ENCODE measurements around the gene SF3B2. TPM values are rescaled to one million over a fixed set of nuclear protein-coding genes. Genes with fewer than 3 reads are reported as not detected.

SF3B2 gene
- total RNA-seq, 1 donor from 2014 or later: 193 TPM

DNA sequence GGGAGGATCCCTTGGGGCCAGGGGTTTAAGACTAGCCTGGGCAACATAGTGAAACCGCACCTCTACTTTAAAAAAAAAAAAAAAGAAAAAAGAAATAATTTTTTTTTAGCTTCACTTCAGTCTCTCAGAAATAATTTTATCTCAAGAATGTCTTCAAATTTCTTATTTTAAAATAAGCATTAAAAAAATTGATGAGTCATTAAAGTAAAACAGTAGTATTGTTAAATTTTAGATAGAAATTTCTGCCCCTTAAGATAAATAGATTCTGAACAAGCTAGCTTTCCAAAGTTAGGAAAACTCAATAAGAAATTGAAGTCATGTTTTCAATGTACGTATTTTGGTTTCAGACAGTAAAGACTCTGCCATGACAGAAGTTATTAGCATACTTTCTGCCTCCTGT is 10.2 kb downstream of the SF3B2 start:
- DNase-seq (ENCODE audit: extremely low spot score, unreplicated experiment): no peak
- H3K36me3 Mint-ChIP-seq (ENCODE audit: unreplicated experiment): peaks cover 74% of the 10 kb centered on the region
- no peak overlapping the region for H3K4me3 Mint-ChIP-seq (ENCODE audit: unreplicated experiment)
- no peaks in the 10 kb centered on the region for H3K9me3 Mint-ChIP-seq (ENCODE audit: unreplicated experiment)
- TF ChIP-seq CTCF (IDR thresholded peaks at IDR 0.05): no peak
- no peaks in the 10 kb centered on the region for H3K4me1 Mint-ChIP-seq (ENCODE audit: unreplicated experiment)
- H3K27me3 Mint-ChIP-seq (ENCODE audit: unreplicated experiment): no peaks in the 10 kb centered on the region
- H3K27ac Mint-ChIP-seq (ENCODE audit: unreplicated experiment): no peak overlapping the region

- peaks cover 8% of the 10 kb centered on the region for H3K4me1 Mint-ChIP-seq (ENCODE audit: unreplicated experiment)
- H3K27me3 Mint-ChIP-seq (ENCODE audit: unreplicated experiment): no peaks in the 10 kb centered on the region
- TF ChIP-seq CTCF (IDR thresholded peaks at IDR 0.05): no peak
- peaks cover 74% of the 10 kb centered on the region for H3K36me3 Mint-ChIP-seq (ENCODE audit: unreplicated experiment)
- no peak for DNase-seq (ENCODE audit: extremely low spot score, unreplicated experiment)
- no peaks in the 10 kb centered on the region for H3K9me3 Mint-ChIP-seq (ENCODE audit: unreplicated experiment)
- no peak overlapping the region for H3K27ac Mint-ChIP-seq (ENCODE audit: unreplicated experiment)
- no peak overlapping the region for H3K4me3 Mint-ChIP-seq (ENCODE audit: unreplicated experiment)
These were observed 11.7 kb downstream of the SF3B2 start for GRCh38 chr11:66063900-66064299.

- Mint-ChIP-seq H3K4me1 (ENCODE audit: unreplicated experiment) (peaks cover 15% of the 10 kb centered on the region), H3K9me3 (ENCODE audit: unreplicated experiment) (no peaks in the 10 kb centered on the region), H3K27me3 (ENCODE audit: unreplicated experiment) (no peaks in the 10 kb centered on the region), H3K27ac (ENCODE audit: unreplicated experiment) (no peak overlapping the region), H3K4me3 (ENCODE audit: unreplicated experiment) (no peak overlapping the region), H3K36me3 (ENCODE audit: unreplicated experiment) (peaks cover 75% of the 10 kb centered on the region)
- no peak for DNase-seq (ENCODE audit: extremely low spot score, unreplicated experiment)
- TF ChIP-seq CTCF (IDR thresholded peaks at IDR 0.05): no peak
These were observed 12.4 kb downstream of the SF3B2 start for GRCh38 chr11:66064571-66064970.

DNA sequence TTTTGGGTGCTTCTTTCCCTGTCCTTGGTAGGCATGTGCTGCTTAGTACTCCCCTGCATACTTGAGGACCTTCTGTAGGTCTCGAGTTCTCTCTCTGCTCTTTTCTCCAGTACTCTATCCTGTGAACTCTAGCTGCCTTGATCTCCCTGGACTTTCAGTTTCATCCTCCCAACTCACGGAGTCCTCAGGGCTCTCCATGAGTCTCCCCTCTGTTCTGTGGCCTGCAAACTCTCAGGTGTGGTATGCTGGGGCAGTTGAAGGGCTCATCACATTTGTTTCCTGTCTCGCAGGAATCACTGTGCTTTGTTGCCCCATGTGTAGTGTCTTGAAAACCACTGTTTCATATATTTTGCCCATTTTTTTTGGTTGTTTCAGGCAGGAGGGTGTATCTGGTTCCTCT is 14.6 kb downstream of the SF3B2 start:
- no peak for DNase-seq (ENCODE audit: extremely low spot score, unreplicated experiment)
- Mint-ChIP-seq H3K4me3 (ENCODE audit: unreplicated experiment) (no peak overlapping the region), H3K27me3 (ENCODE audit: unreplicated experiment) (no peaks in the 10 kb centered on the region), H3K9me3 (ENCODE audit: unreplicated experiment) (no peaks in the 10 kb centered on the region), H3K27ac (ENCODE audit: unreplicated experiment) (peak overlapping the region; percentile 31), H3K36me3 (ENCODE audit: unreplicated experiment) (peaks cover 60% of the 10 kb centered on the region), H3K4me1 (ENCODE audit: unreplicated experiment) (peaks cover 23% of the 10 kb centered on the region)
- no peak for TF ChIP-seq CTCF (IDR thresholded peaks at IDR 0.05)

DNA sequence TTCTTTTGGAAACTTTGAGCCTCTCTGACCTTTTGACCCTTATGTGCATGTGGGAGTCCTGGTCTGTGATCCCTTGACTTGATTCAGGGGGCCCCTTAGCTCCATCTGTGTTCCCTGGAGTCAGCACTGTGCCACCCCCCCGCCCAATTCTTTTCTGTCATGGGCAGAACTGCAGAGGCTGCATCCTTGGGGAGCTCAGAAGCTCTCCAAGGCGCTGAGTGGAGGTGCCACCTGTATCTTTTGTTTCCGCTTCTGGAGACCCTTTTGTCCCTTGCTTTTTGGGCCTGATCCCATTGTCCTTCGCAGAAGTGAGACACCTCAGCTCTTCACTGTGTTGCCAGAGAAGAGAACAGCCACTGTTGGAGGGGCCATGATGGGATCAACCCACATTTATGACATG is 15.5 kb downstream of the SF3B2 start:
- Mint-ChIP-seq H3K27me3 (ENCODE audit: unreplicated experiment) (no peaks in the 10 kb centered on the region), H3K4me1 (ENCODE audit: unreplicated experiment) (peaks cover 32% of the 10 kb centered on the region), H3K9me3 (ENCODE audit: unreplicated experiment) (no peaks in the 10 kb centered on the region), H3K27ac (ENCODE audit: unreplicated experiment) (peak overlapping the region; percentile 97), H3K36me3 (ENCODE audit: unreplicated experiment) (peaks cover 58% of the 10 kb centered on the region), H3K4me3 (ENCODE audit: unreplicated experiment) (no peak overlapping the region)
- peak; percentile 73 for DNase-seq (ENCODE audit: extremely low spot score, unreplicated experiment)
- no peak for TF ChIP-seq CTCF (IDR thresholded peaks at IDR 0.05)

Measured in osteocyte (in vitro differentiated cells).